Breast epithelium (tissue), 3 donors: Measurements from ENCODE around the gene LMO1.

Experiments used
- POLR2A ChIP-seq: fragments of 450-650 bp; IDR thresholded peaks from one replicate; pipeline ENCODE4 v1.6.1; 2016; ENCODE audit warnings: antibody characterized with exemption, mild to moderate bottlenecking, moderate library complexity
- POLR2AphosphoS5 ChIP-seq, 3 donors: sonication (generic); formaldehyde crosslinking; IDR thresholded peaks; one replicate each; pipeline ENCODE4 v1.6.1; 2017; ENCODE audit warnings: antibody characterized with exemption in 3 of 3
- TF ChIP-seq, protein P1 (sequence below), 3 donors: fragments of 450-650 bp; IDR thresholded peaks; one replicate each; pipeline ENCODE4 v1.5.1; 2016 to 2017; ENCODE audit warnings: antibody characterized with exemption in 3 of 3, mild to moderate bottlenecking in 3 of 3, moderate library complexity in 3 of 3

DNA sequence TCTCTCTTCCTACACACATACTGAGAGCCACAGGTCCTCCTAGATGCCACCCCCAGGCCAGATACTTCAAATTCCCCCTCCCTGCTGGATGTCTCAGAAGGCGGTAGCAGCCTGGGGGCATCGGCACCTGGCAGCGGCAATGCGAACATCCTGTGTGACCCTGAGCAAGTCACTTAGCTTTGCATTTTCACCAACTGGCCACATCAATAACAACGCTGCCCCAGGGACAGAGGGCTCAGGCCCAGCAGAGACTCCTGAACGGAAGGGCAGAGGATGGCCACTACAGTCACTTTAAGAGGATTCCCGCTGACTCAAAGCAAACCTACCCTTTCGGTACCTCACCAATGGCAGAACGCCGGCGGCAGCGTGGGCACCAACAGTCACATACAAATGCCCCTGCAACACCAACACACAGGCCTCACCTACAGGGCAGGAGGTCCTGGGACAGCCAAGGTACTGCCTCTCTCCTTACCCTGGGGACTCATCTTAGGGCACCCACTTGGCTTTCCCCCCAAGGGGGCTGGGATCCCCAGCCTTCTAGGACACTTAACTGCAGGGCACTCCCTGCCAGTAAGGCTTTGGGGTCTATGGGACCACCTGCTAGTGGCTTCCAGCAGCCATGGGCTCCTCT is 1.6 kb downstream of the LMO1 start:
- TF ChIP-seq, protein P1, sequence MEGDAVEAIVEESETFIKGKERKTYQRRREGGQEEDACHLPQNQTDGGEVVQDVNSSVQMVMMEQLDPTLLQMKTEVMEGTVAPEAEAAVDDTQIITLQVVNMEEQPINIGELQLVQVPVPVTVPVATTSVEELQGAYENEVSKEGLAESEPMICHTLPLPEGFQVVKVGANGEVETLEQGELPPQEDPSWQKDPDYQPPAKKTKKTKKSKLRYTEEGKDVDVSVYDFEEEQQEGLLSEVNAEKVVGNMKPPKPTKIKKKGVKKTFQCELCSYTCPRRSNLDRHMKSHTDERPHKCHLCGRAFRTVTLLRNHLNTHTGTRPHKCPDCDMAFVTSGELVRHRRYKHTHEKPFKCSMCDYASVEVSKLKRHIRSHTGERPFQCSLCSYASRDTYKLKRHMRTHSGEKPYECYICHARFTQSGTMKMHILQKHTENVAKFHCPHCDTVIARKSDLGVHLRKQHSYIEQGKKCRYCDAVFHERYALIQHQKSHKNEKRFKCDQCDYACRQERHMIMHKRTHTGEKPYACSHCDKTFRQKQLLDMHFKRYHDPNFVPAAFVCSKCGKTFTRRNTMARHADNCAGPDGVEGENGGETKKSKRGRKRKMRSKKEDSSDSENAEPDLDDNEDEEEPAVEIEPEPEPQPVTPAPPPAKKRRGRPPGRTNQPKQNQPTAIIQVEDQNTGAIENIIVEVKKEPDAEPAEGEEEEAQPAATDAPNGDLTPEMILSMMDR (IDR thresholded peaks at IDR 0.05): no peak
- no peak for TF ChIP-seq POLR2A
- no peak for TF ChIP-seq POLR2AphosphoS5 (IDR thresholded peaks at IDR 0.05)
